RWPE1 (cell line): ENCODE measurements around the gene ICE2.
A peak's percentile ranks its signal among the peaks of the same experiment; 100 is the strongest.

Experiments
- CTCF ChIA-PET: fragments of 350-600 bp; sonication (Branson Sonifier 250); formaldehyde crosslinking; extraction: SDS; loops from one replicate; lab custom pipeline; 2021; lab: Yijun Ruan, JAX
- POLR2A ChIA-PET: fragments of 400-600 bp; formaldehyde crosslinking; extraction: SDS; loops from one replicate; lab custom pipeline; 2020; ENCODE audit warnings: antibody characterized with exemption; ENCODE audit not compliant: low non-redundant PET; lab: Yijun Ruan, JAX
- DNase-seq: peaks from one replicate; pipeline ENCODE4 v3.0.0; 2012; ENCODE audit warnings: low spot score
- H3K27ac ChIP-seq: fragments of 450-650 bp; 2 replicates; pipeline ENCODE4 v1.5.1; 2017
- CTCF ChIP-seq: fragments of 450-650 bp; conservative IDR thresholded peaks from 2 replicates; pipeline ENCODE4 v1.5.1; 2017; ENCODE audit warnings: low read depth, mild to moderate bottlenecking

ICE2 gene

GRCh38 chr15:60513676-60514075, 34.7 kb upstream of the ICE2 start:
- H3K27ac ChIP-seq: no peak overlapping the region
- POLR2A ChIA-PET: no interaction called here
- CTCF ChIA-PET: no interaction called here
- no peak for DNase-seq
- TF ChIP-seq CTCF: no peak

GRCh38 chr15:60512937-60513336, 34.0 kb upstream of the ICE2 start:
- DNase-seq: no peak
- ChIA-PET CTCF (no interaction called here), POLR2A (no interaction called here)
- no peak for TF ChIP-seq CTCF
- H3K27ac ChIP-seq: no peak overlapping the region

- CTCF ChIA-PET: interaction anchor here (1.3 kb wide), 1 partner anchor 9 kb away, joined by 6 read pairs; no protein-coding TSS in a partner anchor
Measured at GRCh38 chr15:60511351-60512031, 32.5 kb upstream of the ICE2 start.

GRCh38 chr15:60510006-60510405, 31.1 kb upstream of the ICE2 start:
- POLR2A ChIA-PET: no interaction called here
- CTCF ChIA-PET: interaction anchor here (0.7 to 3.1 kb wide), 2 partner anchors 10 to 45 kb away, joined by 4 to 21 read pairs; no protein-coding TSS in a partner anchor
- no peak overlapping the region for H3K27ac ChIP-seq
- no peak for TF ChIP-seq CTCF
- DNase-seq: peak; percentile 29

More at GRCh38 chr15:60511351-60512031, 32.5 kb upstream of the ICE2 start:
- POLR2A ChIA-PET: no interaction called here
- DNase-seq: no peak
- TF ChIP-seq CTCF: no peak
- no peak overlapping the region for H3K27ac ChIP-seq

- no peak overlapping the region for H3K27ac ChIP-seq
- DNase-seq: no peak
- TF ChIP-seq CTCF: no peak
- ChIA-PET CTCF (interaction anchor here (0.7 to 3.1 kb wide), 5 partner anchors 11 to 423 kb away, joined by 3 to 21 read pairs (median 8); no protein-coding TSS in a partner anchor), POLR2A (no interaction called here)
Measured at GRCh38 chr15:60509470-60509869, 30.5 kb upstream of the ICE2 start.

- H3K27ac ChIP-seq: no peak overlapping the region
- TF ChIP-seq CTCF: no peak
- CTCF ChIA-PET: interaction anchor here (0.6 to 3.1 kb wide), 8 partner anchors 12 to 424 kb away, joined by 3 to 21 read pairs (median 4); no protein-coding TSS in a partner anchor
- no peak for DNase-seq
- POLR2A ChIA-PET: no interaction called here
Measured at GRCh38 chr15:60508442-60508841, 29.5 kb upstream of the ICE2 start.
